ENCODE measurements around the gene PRKD3.

Gene PRKD3

GRCh38 chr2:37324536-37324785 is 172 bp downstream of the PRKD3 start:
- Histone ChIP-seq H3K27ac (ENCODE audit: low read depth, low read length) (peak overlapping the region; percentile 90; the same call in 1 of the 2 replicates), H3K27me3 (ENCODE audit: insufficient read depth, low read length) (peaks cover 29% of the 10 kb centered on the region), H3K4me3 (ENCODE audit: low read length) (peak overlapping the region; percentile 88), H3K36me3 (ENCODE audit: insufficient read depth, low read length) (peaks cover 14% of the 10 kb centered on the region), H3K4me1 (ENCODE audit: insufficient read depth, low read length) (peaks cover 23% of the 10 kb centered on the region), H3K9me3 (ENCODE audit: insufficient read depth, low read depth, low read length) (no peaks in the 10 kb centered on the region), H3K9ac (ENCODE audit: low read depth, low read length) (peak overlapping the region; percentile 97)
- under 1% methylated on average over 32 of the region's 33 CpGs for WGBS

DNA sequence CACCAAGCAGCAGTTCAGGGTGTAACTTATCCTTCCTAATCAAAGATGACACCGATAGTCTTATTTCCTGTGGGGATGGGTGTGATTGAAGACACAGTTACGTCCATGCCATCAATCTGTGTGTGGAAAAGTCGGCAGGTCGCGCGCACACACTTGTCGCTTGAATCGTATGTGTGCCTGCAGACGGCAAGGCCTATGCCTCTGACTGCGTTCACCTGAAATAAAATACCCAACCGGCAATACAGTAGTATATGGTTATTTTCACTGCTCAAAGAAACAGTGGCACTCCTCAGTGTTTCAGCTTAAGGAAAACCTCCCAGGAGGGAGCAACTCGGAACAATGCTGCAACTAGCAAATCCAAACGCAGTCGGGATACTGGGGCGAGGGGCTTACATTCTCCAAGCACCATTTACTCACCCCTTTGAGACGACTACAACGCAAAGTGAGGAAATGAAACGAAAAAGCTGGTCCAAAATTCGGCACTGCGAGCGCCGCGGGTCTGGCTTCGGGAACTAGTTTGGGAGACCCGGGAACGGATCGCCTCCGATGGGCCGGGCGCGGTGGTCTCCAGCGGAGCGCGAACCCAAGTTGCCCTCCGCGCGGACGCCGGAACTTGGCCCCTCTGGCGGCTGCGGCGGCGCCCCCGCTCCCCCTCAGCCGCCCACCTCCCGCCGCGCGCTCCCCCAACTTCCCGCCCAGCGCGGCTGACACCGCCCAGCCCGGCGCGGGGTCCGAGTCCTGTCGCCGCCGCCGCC is 675 bp downstream of the PRKD3 start:
- whole genome bisulfite sequencing: under 1% methylated on average over 52 of the region's 61 CpGs
- H3K9ac ChIP-seq (ENCODE audit: low read depth, low read length): peak overlapping the region; percentile 97
- peaks cover 28% of the 10 kb centered on the region for H3K4me1 ChIP-seq (ENCODE audit: insufficient read depth, low read length)
- H3K9me3 ChIP-seq (ENCODE audit: insufficient read depth, low read depth, low read length): no peaks in the 10 kb centered on the region
- H3K27ac ChIP-seq (ENCODE audit: low read depth, low read length): peak overlapping the region; percentile 90
- H3K27me3 ChIP-seq (ENCODE audit: insufficient read depth, low read length): peaks cover 29% of the 10 kb centered on the region
- peaks cover 17% of the 10 kb centered on the region for H3K36me3 ChIP-seq (ENCODE audit: insufficient read depth, low read length)
- H3K4me3 ChIP-seq (ENCODE audit: low read length): peak overlapping the region; percentile 88

GRCh38 chr2:37323176-37323780 is 1.4 kb downstream of the PRKD3 start:
- Histone ChIP-seq H3K36me3 (ENCODE audit: insufficient read depth, low read length) (peaks cover 17% of the 10 kb centered on the region), H3K27ac (ENCODE audit: low read depth, low read length) (no peak overlapping the region), H3K27me3 (ENCODE audit: insufficient read depth, low read length) (peaks cover 29% of the 10 kb centered on the region), H3K4me3 (ENCODE audit: low read length) (peak overlapping the region; percentile 88), H3K9ac (ENCODE audit: low read depth, low read length) (peak overlapping the region; percentile 97), H3K9me3 (ENCODE audit: insufficient read depth, low read depth, low read length) (no peaks in the 10 kb centered on the region), H3K4me1 (ENCODE audit: insufficient read depth, low read length) (peaks cover 29% of the 10 kb centered on the region)
- 11% methylated on average over 13 of the region's 13 CpGs for WGBS

DNA sequence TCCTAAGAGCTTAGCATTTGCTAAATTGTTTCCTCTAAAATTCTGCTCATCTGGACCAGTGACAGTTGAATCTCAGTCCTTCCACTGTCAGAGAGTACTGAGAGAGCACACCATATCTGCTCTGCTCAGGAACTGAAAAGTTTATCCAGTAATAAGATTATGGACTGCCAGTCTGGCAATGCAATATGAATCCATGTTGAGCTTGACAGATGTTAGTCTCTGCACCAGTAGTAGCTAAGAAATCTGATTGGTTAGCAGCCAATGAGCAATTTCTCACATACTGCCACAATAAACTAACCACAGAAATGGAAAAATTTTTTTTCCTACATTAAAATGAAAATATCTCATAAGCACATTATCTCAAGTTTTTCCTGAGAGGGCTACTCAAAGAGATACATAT is 2.3 kb downstream of the PRKD3 start:
- Histone ChIP-seq H3K27ac (ENCODE audit: low read depth, low read length) (no peak overlapping the region), H3K4me1 (ENCODE audit: insufficient read depth, low read length) (peaks cover 29% of the 10 kb centered on the region), H3K4me3 (ENCODE audit: low read length) (peak overlapping the region; percentile 88; the same call in 1 of the 2 replicates), H3K9ac (ENCODE audit: low read depth, low read length) (no peak overlapping the region), H3K9me3 (ENCODE audit: insufficient read depth, low read depth, low read length) (no peaks in the 10 kb centered on the region), H3K36me3 (ENCODE audit: insufficient read depth, low read length) (peaks cover 17% of the 10 kb centered on the region), H3K27me3 (ENCODE audit: insufficient read depth, low read length) (peaks cover 26% of the 10 kb centered on the region)

DNA sequence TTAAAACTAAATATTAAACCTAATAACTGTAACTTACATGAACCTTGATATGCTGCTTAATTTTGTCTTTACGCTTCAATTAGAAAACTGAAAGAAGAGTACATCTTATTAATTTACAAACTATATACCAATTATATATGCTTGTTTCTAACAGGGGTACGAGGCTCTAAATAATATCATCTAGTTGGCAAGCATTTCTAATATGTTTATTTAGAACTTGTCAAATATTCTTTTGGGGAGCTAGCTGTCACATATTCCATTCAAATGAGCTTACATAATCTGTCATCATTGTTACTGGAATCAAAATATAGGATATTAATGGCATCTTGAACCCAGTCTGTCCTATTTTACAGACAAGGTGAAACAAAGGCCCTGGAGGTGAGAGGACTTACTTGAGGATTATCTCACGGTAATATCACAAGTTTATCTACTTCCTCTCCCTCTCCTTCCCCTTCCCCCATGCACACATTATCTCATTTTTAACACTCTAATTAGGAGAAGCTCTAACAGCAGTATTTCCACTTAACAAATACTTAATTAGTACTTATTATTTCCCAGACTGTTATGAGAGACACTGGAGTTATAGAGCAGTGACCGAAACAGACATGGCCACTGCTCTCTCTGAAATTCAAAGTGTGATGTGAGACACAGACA is 3.5 kb downstream of the PRKD3 start:
- Histone ChIP-seq H3K9ac (ENCODE audit: low read depth, low read length) (no peak overlapping the region), H3K27me3 (ENCODE audit: insufficient read depth, low read length) (peaks cover 14% of the 10 kb centered on the region), H3K4me3 (ENCODE audit: low read length) (no peak overlapping the region), H3K27ac (ENCODE audit: low read depth, low read length) (no peak overlapping the region), H3K4me1 (ENCODE audit: insufficient read depth, low read length) (peaks cover 40% of the 10 kb centered on the region), H3K36me3 (ENCODE audit: insufficient read depth, low read length) (peaks cover 23% of the 10 kb centered on the region), H3K9me3 (ENCODE audit: insufficient read depth, low read depth, low read length) (no peaks in the 10 kb centered on the region)
- WGBS: 78% methylated on average over 2 of the region's 4 CpGs

DNA sequence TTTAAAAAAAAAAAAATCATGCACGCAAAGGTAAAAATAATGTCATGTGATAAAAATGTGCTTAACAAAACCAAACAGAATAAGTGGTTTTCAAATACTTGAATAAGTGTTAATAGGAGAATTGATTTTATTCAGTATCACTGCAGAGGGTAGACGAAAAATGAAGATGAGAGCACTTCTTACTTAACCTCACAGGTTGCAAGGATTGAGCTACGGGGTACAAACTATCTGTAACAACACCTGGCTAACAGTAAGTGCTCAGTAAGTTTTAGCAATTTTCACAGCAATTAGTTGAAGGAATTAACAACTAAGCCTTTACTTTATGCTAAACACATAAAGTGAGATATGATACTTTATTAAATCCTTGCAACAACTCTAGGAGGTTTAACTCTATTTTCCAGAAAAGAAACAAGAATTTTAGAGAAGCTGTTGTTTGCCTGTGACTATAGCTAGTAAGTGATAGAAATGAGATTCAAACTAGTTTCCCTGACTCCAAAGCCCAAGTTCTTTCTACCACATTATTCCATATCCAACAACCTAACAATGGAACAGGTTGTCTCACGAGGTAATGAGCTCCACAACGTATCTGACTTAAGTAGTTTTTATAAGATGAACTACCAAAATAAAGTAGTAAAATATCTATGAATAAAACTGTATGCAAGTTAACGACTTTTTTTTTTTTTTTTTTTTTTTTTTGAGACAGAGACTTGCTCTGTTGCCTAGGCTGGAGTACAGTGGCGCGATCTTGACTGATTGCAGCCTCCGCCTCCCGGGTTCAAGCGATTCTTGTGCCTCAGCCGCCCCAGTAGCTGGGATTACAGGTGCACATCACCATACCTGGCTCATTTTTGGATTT is 4.7 kb downstream of the PRKD3 start:
- Histone ChIP-seq H3K4me1 (ENCODE audit: insufficient read depth, low read length) (peaks cover 40% of the 10 kb centered on the region), H3K4me3 (ENCODE audit: low read length) (no peak overlapping the region), H3K27ac (ENCODE audit: low read depth, low read length) (no peak overlapping the region), H3K9me3 (ENCODE audit: insufficient read depth, low read depth, low read length) (no peaks in the 10 kb centered on the region), H3K27me3 (ENCODE audit: insufficient read depth, low read length) (peaks cover 3% of the 10 kb centered on the region), H3K9ac (ENCODE audit: low read depth, low read length) (no peak overlapping the region), H3K36me3 (ENCODE audit: insufficient read depth, low read length) (peaks cover 26% of the 10 kb centered on the region)
- WGBS: 91% methylated on average over 11 of the region's 12 CpGs

- H3K9me3 ChIP-seq (ENCODE audit: insufficient read depth, low read depth, low read length): no peaks in the 10 kb centered on the region
- no peak overlapping the region for H3K9ac ChIP-seq (ENCODE audit: low read depth, low read length)
- peaks cover 29% of the 10 kb centered on the region for H3K36me3 ChIP-seq (ENCODE audit: insufficient read depth, low read length)
- no peaks in the 10 kb centered on the region for H3K27me3 ChIP-seq (ENCODE audit: insufficient read depth, low read length)
- 94% methylated on average over 5 of the region's 5 CpGs for WGBS
- no peak overlapping the region for H3K27ac ChIP-seq (ENCODE audit: low read depth, low read length)
- H3K4me3 ChIP-seq (ENCODE audit: low read length): no peak overlapping the region
- peaks cover 39% of the 10 kb centered on the region for H3K4me1 ChIP-seq (ENCODE audit: insufficient read depth, low read length)
Observed at GRCh38 chr2:37318401-37318800, 6.2 kb downstream of the PRKD3 start.

- H3K4me3 ChIP-seq (ENCODE audit: low read length): no peak overlapping the region
- peaks cover 25% of the 10 kb centered on the region for H3K36me3 ChIP-seq (ENCODE audit: insufficient read depth, low read length)
- peaks cover 34% of the 10 kb centered on the region for H3K4me1 ChIP-seq (ENCODE audit: insufficient read depth, low read length)
- H3K27me3 ChIP-seq (ENCODE audit: insufficient read depth, low read length): no peaks in the 10 kb centered on the region
- H3K9ac ChIP-seq (ENCODE audit: low read depth, low read length): no peak overlapping the region
- no peak overlapping the region for H3K27ac ChIP-seq (ENCODE audit: low read depth, low read length)
- 100% methylated on average over 1 of the region's 1 CpG for WGBS
- no peaks in the 10 kb centered on the region for H3K9me3 ChIP-seq (ENCODE audit: insufficient read depth, low read depth, low read length)
Observed at GRCh38 chr2:37317746-37318145, 6.9 kb downstream of the PRKD3 start.

DNA sequence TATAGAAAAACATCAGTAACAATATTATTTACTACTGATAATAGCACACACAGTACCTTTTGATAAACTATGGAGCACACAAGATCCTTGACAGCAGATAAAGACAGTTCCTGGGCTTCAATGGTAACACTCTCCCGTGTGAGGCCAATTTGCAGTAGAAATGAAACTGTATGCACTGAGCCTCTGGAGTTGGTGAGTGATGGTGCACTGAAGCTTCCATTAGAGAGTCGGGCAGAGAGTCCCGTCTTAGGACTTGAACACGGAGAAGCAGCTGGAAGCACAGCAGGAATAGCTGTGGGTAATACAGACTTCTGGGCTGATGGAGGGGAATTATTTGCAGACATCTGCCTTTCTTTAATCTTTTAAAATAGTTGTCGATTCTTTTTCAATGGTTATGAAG is 8.5 kb downstream of the PRKD3 start:
- peaks cover 26% of the 10 kb centered on the region for H3K36me3 ChIP-seq (ENCODE audit: insufficient read depth, low read length)
- 88% methylated on average over 5 of the region's 5 CpGs for WGBS
- no peak overlapping the region for H3K4me3 ChIP-seq (ENCODE audit: low read length)
- no peak overlapping the region for H3K27ac ChIP-seq (ENCODE audit: low read depth, low read length)
- H3K4me1 ChIP-seq (ENCODE audit: insufficient read depth, low read length): peaks cover 33% of the 10 kb centered on the region
- H3K9ac ChIP-seq (ENCODE audit: low read depth, low read length): no peak overlapping the region
- no peaks in the 10 kb centered on the region for H3K27me3 ChIP-seq (ENCODE audit: insufficient read depth, low read length)
- H3K9me3 ChIP-seq (ENCODE audit: insufficient read depth, low read depth, low read length): no peaks in the 10 kb centered on the region

GRCh38 chr2:37315364-37315763 is 9.3 kb downstream of the PRKD3 start:
- Histone ChIP-seq H3K9ac (ENCODE audit: low read depth, low read length) (no peak overlapping the region), H3K36me3 (ENCODE audit: insufficient read depth, low read length) (peaks cover 20% of the 10 kb centered on the region), H3K9me3 (ENCODE audit: insufficient read depth, low read depth, low read length) (no peaks in the 10 kb centered on the region), H3K27ac (ENCODE audit: low read depth, low read length) (no peak overlapping the region), H3K27me3 (ENCODE audit: insufficient read depth, low read length) (no peaks in the 10 kb centered on the region), H3K4me3 (ENCODE audit: low read length) (no peak overlapping the region), H3K4me1 (ENCODE audit: insufficient read depth, low read length) (peaks cover 33% of the 10 kb centered on the region)
- WGBS: 82% methylated on average over 2 of the region's 3 CpGs

DNA sequence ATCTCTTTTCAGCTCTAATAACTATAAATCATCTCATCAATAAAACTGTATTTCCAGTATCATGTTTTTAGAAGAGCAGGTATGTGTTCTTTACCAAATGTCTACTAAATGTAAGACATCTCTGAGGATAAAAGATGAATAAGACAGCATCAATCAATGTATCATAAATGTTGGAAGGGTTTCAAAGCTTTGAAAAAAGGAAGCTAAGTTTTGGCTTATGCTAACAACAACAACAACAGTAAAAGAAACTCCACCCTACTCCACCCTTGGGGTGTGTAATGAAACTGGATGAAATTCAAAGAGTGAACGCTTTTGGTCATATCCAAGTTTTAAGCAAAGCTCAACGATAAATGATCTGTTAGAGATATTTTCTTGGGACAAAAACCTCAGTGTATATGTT is 17.1 kb downstream of the PRKD3 start:
- peaks cover 15% of the 10 kb centered on the region for H3K36me3 ChIP-seq (ENCODE audit: insufficient read depth, low read length)
- WGBS: 98% methylated on average over 2 of the region's 2 CpGs

More for the DNA sequence above, 17.1 kb downstream of the PRKD3 start:
- Histone ChIP-seq H3K27me3 (ENCODE audit: insufficient read depth, low read length) (no peaks in the 10 kb centered on the region), H3K9ac (ENCODE audit: low read depth, low read length) (no peak overlapping the region), H3K4me1 (ENCODE audit: insufficient read depth, low read length) (peaks cover 12% of the 10 kb centered on the region), H3K4me3 (ENCODE audit: low read length) (no peak overlapping the region), H3K27ac (ENCODE audit: low read depth, low read length) (no peak overlapping the region), H3K9me3 (ENCODE audit: insufficient read depth, low read depth, low read length) (peaks cover 9% of the 10 kb centered on the region; the same call in 1 of the 2 replicates)
